HL-60/S4 treated with phorbol 12-myristate 13-acetate at 8.2 ng/mL for 4 days and 3 days (cell line): ENCODE results near the gene PPP6R1.

Experiments used
- in situ Hi-C: fragments of 300-500 bp; cut with MboI; formaldehyde crosslinking; loops from 2 replicates; pipeline ENCODE4 v1.15.0; 2022; ENCODE audit warnings: low sequenced_read_pairs

Gene PPP6R1

GRCh38 chr19:55258828-55259539 lies at the start of gene PPP6R1:
Gene PPP6R1 (minus strand): TSS chr19:55259017. CDS start chr19:55247103, 11,914 bp downstream.
- in situ Hi-C loops: no loop called here

GRCh38 chr19:55308281-55308680 lies 49.5 kb upstream of the PPP6R1 start:
- in situ Hi-C loops: no loop called here

GRCh38 chr19:55306712-55307111 lies 47.9 kb upstream of the PPP6R1 start:
- in situ Hi-C loops: no loop called here

- in situ Hi-C loops: no loop called here
Observed at GRCh38 chr19:55305983-55306562, 47.3 kb upstream of the PPP6R1 start.

DNA sequence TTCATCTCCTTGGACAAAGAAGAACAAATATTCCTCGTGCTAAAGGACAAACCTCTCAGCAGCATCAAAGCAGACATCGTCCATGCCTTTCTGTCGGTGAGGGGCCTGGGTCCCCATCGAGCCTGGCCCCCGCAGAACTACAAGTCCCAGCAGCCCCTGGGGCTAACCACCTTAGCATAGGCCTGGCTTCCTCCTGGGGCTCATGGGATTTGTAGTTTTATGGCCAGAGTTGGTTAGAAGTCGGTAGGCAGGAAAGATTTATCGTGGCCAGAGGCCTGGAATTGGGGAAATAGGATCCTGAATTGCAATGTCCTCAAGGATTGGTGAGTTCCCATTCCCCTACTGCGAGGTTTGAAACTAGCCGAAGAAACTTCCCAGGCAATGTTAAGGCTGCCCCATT lies 46.7 kb upstream of the PPP6R1 start:
- in situ Hi-C loops: no loop called here

DNA sequence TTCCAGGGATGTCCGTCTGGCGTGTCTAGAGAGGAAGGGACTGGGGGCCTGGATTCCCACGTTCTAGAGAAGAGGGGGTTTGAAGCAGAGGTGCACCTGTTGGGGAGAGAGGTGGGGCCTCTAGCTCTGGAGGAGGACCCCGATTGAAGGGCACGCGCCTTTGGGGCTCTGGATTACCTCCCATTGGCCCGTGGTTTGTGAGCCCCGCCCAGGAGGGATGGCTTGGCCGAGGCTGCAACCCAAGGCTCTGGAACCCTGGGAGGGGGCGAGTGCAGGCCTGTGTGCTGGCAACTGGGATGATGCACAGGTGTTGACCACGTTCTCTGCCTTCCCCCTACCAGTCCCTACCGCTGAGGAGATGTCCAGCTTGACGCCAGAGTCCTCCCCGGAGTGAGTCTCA lies 46.2 kb upstream of the PPP6R1 start:
- in situ Hi-C loops: no loop called here

DNA sequence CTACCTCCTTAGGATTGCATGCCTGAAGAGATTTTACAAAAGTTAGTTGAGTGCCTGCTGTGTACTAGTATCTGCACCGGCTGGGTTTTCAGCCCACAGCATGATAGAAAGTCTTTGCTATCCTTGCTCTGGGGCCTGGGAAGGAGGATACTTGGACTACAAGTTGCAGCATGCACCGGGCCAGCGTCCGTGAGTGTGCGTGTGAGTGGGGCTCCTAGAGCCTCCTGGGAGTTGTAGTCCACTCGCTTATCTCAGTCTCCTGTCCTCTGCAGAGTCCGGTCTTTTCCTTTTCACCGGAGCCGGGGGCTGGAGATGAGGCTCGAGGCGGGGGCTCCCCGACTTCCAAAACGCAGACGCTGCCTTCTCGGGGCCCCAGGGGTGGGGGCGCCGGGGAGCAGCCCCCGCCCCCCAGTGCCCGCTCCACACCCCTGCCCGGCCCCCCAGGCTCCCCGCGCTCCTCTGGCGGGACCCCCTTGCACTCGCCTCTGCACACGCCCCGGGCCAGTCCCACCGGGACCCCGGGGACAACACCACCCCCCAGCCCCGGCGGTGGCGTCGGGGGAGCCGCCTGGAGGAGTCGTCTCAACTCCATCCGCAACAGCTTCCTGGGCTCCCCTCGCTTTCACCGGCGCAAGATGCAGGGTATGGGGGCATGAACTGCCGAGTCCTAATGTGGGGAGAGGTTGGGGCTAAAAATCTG lies 45.6 kb upstream of the PPP6R1 start:
- in situ Hi-C loops: no loop called here

GRCh38 chr19:55303477-55303876 lies 44.7 kb upstream of the PPP6R1 start:
- in situ Hi-C loops: no loop called here

DNA sequence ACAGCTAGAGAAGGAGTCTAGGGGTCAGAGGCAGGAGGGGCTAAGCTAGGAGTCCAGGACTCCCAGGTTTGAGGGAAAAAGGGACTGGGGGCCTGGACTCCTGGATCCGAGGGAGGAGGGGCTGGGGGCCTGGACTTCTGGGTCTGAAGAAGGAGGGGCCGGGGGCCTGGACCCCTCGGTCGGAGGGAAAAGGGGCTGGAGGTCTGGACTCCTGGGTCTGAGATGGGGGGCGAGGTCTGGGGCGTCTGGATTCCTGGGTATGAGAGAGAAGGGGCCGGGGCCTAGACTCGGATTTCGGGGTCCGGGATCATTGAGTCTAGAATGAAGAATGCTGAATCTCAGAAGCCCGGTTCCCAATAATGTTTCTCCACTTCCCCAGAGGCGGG lies 43.5 kb upstream of the PPP6R1 start:
- in situ Hi-C loops: no loop called here

- in situ Hi-C loops: no loop called here
Observed at GRCh38 chr19:55301459-55302317, 42.9 kb upstream of the PPP6R1 start.

DNA sequence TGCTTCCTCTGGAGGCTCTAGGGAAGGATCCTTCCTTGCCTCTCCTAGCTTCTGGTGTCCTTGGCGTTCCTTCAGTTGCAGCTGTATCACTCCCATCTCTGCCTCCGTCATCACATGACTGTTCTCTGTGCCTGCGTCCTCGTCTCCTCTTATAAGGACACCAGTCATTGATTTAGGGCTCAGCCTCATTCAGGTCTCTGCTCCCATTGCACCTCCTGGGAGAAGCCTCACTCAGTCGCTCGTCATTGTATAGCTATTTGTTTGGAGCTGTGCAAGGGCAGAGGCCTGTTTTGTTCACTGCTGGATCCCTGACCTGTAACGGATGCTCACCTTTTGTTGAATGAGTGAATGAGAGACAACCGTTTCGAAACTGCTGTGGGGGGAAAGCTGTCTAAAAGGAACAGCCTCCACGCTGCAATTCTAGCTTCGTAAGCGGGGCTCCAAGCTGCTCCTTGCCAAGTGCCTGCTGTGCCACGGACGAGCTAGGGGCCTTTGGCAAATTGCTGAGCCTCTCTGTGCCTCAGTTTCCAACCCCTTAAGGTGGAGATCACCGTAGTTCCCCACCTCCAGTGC lies 42.2 kb upstream of the PPP6R1 start:
- in situ Hi-C loops: no loop called here

- in situ Hi-C loops: no loop called here
Observed at GRCh38 chr19:55299991-55300390, 41.2 kb upstream of the PPP6R1 start.

DNA sequence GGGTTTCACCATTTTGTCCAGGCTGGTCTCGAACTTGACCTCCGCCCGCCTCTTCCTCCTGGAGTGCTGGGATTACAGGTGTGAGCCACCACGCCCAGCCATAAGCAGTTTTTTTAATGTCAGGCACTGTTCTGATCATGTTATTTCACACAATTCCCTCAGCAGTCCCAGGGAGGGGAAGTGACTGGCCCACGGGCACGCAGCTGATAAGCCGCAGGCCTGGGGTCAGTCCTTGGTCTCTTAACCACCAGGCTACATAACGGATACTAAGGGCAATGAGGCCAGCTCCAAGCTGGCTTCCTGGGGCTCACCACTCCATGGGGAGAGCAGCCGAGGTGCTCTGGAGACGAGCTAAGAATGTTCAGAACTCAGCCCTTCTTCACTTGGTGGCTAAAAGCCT lies 38.5 kb upstream of the PPP6R1 start:
- in situ Hi-C loops: no loop called here

DNA sequence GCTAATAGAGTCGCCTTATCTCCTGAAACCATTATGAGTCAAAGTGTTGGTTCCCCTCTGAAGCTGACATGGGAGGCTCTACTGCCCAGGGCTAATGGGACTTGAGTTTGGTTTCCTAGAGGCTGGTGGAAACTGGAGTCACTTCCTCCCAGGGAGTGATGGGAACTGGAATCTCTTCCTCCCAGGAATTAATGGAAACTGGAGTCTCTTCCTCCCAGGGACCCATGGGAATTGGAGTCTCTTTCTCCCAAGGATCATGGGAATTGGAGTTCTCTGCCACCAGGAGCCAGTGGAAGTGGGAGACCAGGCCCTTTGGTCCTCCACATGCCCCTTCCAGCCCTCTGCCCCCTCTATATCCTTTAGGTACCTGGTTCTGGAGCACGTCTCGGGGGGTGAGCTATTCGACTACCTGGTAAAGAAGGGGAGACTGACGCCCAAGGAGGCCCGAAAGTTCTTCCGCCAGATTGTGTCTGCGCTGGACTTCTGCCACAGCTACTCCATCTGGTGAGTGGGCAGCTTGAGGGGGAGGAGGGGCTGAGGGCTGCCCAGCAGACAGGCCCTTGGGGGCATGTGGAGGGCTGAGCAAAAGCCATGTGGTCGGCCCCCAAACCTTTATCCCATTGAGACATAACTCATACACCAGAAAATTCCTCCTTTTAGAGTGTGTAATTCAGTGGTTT lies 30.4 kb upstream of the PPP6R1 start:
- in situ Hi-C loops: no loop called here

DNA sequence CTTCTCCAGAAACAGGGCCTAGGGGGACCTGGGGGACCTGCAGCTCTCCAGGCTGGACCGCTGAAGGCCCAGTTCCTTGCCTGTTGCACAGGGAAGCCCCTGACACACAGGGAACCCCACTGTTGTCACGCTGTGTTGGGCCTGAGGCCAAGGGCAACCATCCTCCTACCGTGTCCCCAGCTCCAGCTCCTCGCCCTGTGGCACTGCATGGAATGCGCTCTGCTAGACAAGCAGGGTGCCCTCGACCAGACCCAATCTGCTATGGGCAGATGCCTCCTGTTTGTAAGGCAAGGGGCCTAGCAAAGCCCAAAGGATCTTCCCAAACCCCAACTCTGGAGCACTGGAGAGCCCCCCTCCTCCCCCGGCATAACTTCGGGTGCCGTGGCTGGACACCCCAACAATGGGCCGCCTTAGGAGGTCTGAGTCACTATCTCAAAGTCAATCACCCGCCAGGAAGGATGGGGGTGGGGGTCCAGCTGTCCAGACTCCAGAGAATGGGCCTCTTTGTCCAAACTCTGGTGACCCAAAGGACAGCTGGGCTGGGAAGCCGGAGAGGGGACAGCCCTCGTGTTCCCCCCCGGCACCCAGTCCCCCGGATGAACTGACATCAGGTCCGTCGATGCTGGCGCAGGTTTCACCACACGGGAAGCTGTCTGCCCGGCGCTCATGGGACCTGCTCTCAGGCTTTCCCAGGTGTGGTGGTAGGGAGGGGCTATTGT lies 28.7 kb upstream of the PPP6R1 start:
- in situ Hi-C loops: no loop called here

DNA sequence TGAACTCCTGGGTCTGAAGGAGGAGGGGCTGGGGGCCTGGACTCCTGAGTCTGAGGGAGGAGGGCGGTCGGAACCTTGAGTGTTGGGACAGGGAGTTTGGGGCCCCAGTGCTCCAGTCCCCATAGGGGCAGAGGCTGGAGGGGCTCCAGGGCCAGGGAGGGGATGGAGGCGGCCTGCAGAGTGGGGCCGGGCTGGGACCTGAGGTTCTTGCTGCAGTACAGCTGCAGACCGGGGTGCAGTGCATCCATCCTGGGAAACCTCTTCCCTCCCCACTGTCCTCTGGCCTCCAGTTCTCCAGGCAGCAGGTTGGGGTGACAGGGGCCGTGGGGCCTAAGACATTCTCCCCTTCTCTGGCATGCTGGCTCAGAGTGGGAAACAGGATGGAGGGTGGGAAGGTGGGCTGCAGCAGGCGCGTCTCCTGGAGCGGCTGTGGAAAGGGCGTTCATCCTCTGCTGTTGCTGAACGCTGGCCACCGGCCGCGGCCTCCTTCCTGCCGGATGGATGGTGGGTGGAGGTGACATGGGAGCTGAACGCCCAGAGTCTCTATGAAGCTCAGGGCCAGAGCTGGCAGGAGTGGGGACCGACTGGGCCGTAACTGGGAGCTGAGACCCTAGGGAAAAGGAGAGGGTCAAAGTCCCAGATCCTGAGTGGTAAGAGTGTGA lies 26.5 kb upstream of the PPP6R1 start:
- in situ Hi-C loops: no loop called here

- in situ Hi-C loops: no loop called here
Observed at GRCh38 chr19:55284405-55285058, 25.7 kb upstream of the PPP6R1 start.

- in situ Hi-C loops: no loop called here
Observed at GRCh38 chr19:55283548-55284377, 24.9 kb upstream of the PPP6R1 start, which contains the start of gene BRSK1. Gene BRSK1 (plus strand): TSS chr19:55283997. CDS start chr19:55284443, 446 bp downstream.
